ENCODE results near the gene TYW5. TPM values are rescaled to one million over a fixed set of nuclear protein-coding genes. Genes with fewer than 3 reads are reported as not detected.

The TYW5 gene
- total and polyA plus RNA-seq, 2 donors (not counting 1 experiment from before 2014, with no cell fraction given) = 5.8 to 10.1 TPM

GRCh38 chr2:199994896-199995295 is 39.6 kb upstream of the TYW5 start:
- DNase-seq (ENCODE audit: low read depth in 2 of 2) = no peak
- Histone ChIP-seq H4K20me1 (ENCODE audit: control insufficient read depth, extremely low read depth, insufficient read depth, low read length) (no peaks in the 10 kb centered on the region), H3K4me1 (ENCODE audit: control insufficient read depth, extremely low read depth, insufficient read depth, low read length) (no peaks in the 10 kb centered on the region), H2AFZ (ENCODE audit: low read length) (no peak overlapping the region), H3K27me3 (ENCODE audit: control insufficient read depth, insufficient read depth, low read length) (no peaks in the 10 kb centered on the region), H3K36me3 (ENCODE audit: control insufficient read depth, insufficient read depth, low read length) (no peaks in the 10 kb centered on the region), H3K9me3 (ENCODE audit: control insufficient read depth, insufficient read depth, low read depth, low read length) (no peaks in the 10 kb centered on the region), H3K4me2 (ENCODE audit: extremely low read depth, insufficient read depth, low read length) (no peak overlapping the region), H3K27ac (ENCODE audit: insufficient read depth, low read length) (no peak overlapping the region), H3K79me2 (ENCODE audit: control insufficient read depth, insufficient read depth, low read length) (no peaks in the 10 kb centered on the region), H3K4me3 (replicated peaks in 1 of 4; ENCODE audit: control extremely low read depth in 1 of 4, insufficient read depth in 1 of 4, low read depth in 3 of 4, low read length in 4 of 4) (no peak overlapping the region), H3K9ac (ENCODE audit: insufficient read depth, low read length) (no peak overlapping the region)
- no peak for TF ChIP-seq EZH2 (IDR thresholded peaks at IDR 0.05; ENCODE audit: low read length, missing control alignments)
- no peak for TF ChIP-seq CTCF (conservative IDR thresholded peaks at IDR 0.05 in 1 of 2, IDR thresholded peaks at IDR 0.05 in 1 of 2; ENCODE audit: low read depth in 1 of 2, low read length in 2 of 2)

GRCh38 chr2:199994371-199994770 is 39.1 kb upstream of the TYW5 start:
- Histone ChIP-seq H3K9ac (ENCODE audit: insufficient read depth, low read length) (no peak overlapping the region), H3K9me3 (ENCODE audit: control insufficient read depth, insufficient read depth, low read depth, low read length) (no peaks in the 10 kb centered on the region), H3K27ac (ENCODE audit: insufficient read depth, low read length) (no peak overlapping the region), H3K4me3 (replicated peaks in 1 of 4; ENCODE audit: control extremely low read depth in 1 of 4, insufficient read depth in 1 of 4, low read depth in 3 of 4, low read length in 4 of 4) (no peak overlapping the region), H2AFZ (ENCODE audit: low read length) (no peak overlapping the region), H3K27me3 (ENCODE audit: control insufficient read depth, insufficient read depth, low read length) (no peaks in the 10 kb centered on the region), H3K4me1 (ENCODE audit: control insufficient read depth, extremely low read depth, insufficient read depth, low read length) (no peaks in the 10 kb centered on the region), H3K36me3 (ENCODE audit: control insufficient read depth, insufficient read depth, low read length) (no peaks in the 10 kb centered on the region), H3K4me2 (ENCODE audit: extremely low read depth, insufficient read depth, low read length) (no peak overlapping the region), H4K20me1 (ENCODE audit: control insufficient read depth, extremely low read depth, insufficient read depth, low read length) (no peaks in the 10 kb centered on the region), H3K79me2 (ENCODE audit: control insufficient read depth, insufficient read depth, low read length) (no peaks in the 10 kb centered on the region)
- TF ChIP-seq CTCF (conservative IDR thresholded peaks at IDR 0.05 in 1 of 2, IDR thresholded peaks at IDR 0.05 in 1 of 2; ENCODE audit: low read depth in 1 of 2, low read length in 2 of 2) (no peak), EZH2 (IDR thresholded peaks at IDR 0.05; ENCODE audit: low read length, missing control alignments) (no peak)
- peak in 1 of 2 donors; percentile 55 for DNase-seq (ENCODE audit: low read depth in 2 of 2)

- H2AFZ ChIP-seq (ENCODE audit: low read length) = no peak overlapping the region
These were observed 37.0 kb upstream of the TYW5 start for GRCh38 chr2:199992296-199992695.

More at GRCh38 chr2:199992296-199992695, 37.0 kb upstream of the TYW5 start:
- Histone ChIP-seq H3K79me2 (ENCODE audit: control insufficient read depth, insufficient read depth, low read length) (no peaks in the 10 kb centered on the region), H3K4me3 (replicated peaks in 1 of 4; ENCODE audit: control extremely low read depth in 1 of 4, insufficient read depth in 1 of 4, low read depth in 3 of 4, low read length in 4 of 4) (no peak overlapping the region), H3K4me1 (ENCODE audit: control insufficient read depth, extremely low read depth, insufficient read depth, low read length) (no peaks in the 10 kb centered on the region), H3K4me2 (ENCODE audit: extremely low read depth, insufficient read depth, low read length) (no peak overlapping the region), H3K9ac (ENCODE audit: insufficient read depth, low read length) (no peak overlapping the region), H3K27ac (ENCODE audit: insufficient read depth, low read length) (no peak overlapping the region), H3K36me3 (ENCODE audit: control insufficient read depth, insufficient read depth, low read length) (no peaks in the 10 kb centered on the region), H3K9me3 (ENCODE audit: control insufficient read depth, insufficient read depth, low read depth, low read length) (no peaks in the 10 kb centered on the region), H4K20me1 (ENCODE audit: control insufficient read depth, extremely low read depth, insufficient read depth, low read length) (no peaks in the 10 kb centered on the region), H3K27me3 (ENCODE audit: control insufficient read depth, insufficient read depth, low read length) (no peaks in the 10 kb centered on the region)
- TF ChIP-seq EZH2 (IDR thresholded peaks at IDR 0.05; ENCODE audit: low read length, missing control alignments) (no peak), CTCF (conservative IDR thresholded peaks at IDR 0.05 in 1 of 2, IDR thresholded peaks at IDR 0.05 in 1 of 2; ENCODE audit: low read depth in 1 of 2, low read length in 2 of 2) (no peak)
- DNase-seq (ENCODE audit: low read depth in 2 of 2) = no peak

All from fibroblast of lung (primary cell).